ENCODE measurements around the gene XPNPEP2. TPM values are rescaled to one million over a fixed set of nuclear protein-coding genes. Genes with fewer than 3 reads are reported as not detected.

The XPNPEP2 gene
- polyA plus RNA-seq, 1 of the 3 experiments (the other 2 are of a cell fraction): 0.21 TPM

DNA sequence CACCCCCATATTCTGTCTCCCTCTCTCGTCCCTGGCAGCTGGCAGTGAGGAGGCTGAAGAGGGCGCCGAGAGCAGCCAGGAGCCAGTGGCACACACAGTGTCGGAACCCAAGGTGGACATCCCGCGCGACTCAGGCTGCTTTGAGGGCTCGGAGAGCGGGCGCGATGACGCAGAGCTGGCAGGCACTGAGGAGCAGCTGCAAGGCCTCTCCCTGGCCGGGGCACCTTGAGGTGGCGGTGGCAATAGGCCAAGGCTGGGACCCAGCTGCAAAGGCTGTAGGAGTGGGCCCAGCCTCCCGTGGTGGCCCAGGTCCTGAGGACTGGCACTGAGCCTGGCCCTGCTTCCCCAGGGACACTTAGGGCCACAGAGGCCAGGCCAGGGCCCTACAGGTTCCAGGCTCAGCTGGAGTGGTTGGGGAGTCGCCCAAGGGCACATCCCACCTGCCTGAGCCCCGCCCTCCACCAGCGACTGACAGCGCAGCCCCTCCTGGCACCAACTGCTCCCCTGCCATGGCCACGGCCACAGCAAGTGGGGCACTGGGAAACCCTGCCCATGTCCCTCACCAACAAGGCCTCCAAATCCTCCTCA is 54.9 kb downstream of the XPNPEP2 start:
- H3K27me3 ChIP-seq (ENCODE audit: insufficient read depth): no peaks in the 10 kb centered on the region
- no peak overlapping the region for H3K27ac ChIP-seq (ENCODE audit: low read depth in 2 of 2, low read length in 1 of 2)
- no peaks in the 10 kb centered on the region for H3K79me2 ChIP-seq (ENCODE audit: insufficient read depth)
- H3K9me3 ChIP-seq: no peaks in the 10 kb centered on the region
- no peaks in the 10 kb centered on the region for H3K4me1 ChIP-seq (ENCODE audit: control insufficient read depth in 1 of 2, insufficient read depth in 2 of 2, low read depth in 1 of 2, low read length in 1 of 2)
- POLR2A ChIA-PET: no interaction called here
- TF ChIP-seq EP300 (IDR thresholded peaks at IDR 0.05; ENCODE audit: borderline replicate concordance in 1 of 2, low read depth in 1 of 2, low read length in 1 of 2) (no peak), MEF2A (IDR thresholded peaks at IDR 0.05; ENCODE audit: borderline replicate concordance, low read depth) (no peak), RAD21 (IDR thresholded peaks at IDR 0.05; ENCODE audit: low read length) (no peak), JUND (IDR thresholded peaks at IDR 0.05) (no peak), POLR2AphosphoS5 (IDR thresholded peaks at IDR 0.05; ENCODE audit: low read depth, low read length) (no peak), YY1 (IDR thresholded peaks at IDR 0.05; ENCODE audit: low read depth) (no peak)
- TF ChIP-seq, protein P1, sequence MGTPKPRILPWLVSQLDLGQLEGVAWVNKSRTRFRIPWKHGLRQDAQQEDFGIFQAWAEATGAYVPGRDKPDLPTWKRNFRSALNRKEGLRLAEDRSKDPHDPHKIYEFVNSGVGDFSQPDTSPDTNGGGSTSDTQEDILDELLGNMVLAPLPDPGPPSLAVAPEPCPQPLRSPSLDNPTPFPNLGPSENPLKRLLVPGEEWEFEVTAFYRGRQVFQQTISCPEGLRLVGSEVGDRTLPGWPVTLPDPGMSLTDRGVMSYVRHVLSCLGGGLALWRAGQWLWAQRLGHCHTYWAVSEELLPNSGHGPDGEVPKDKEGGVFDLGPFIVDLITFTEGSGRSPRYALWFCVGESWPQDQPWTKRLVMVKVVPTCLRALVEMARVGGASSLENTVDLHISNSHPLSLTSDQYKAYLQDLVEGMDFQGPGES (IDR thresholded peaks at IDR 0.05; ENCODE audit: low read depth, low read length): no peak
- no peak for DNase-seq
- H3K9me2 ChIP-seq: no peaks in the 10 kb centered on the region
- no peaks in the 10 kb centered on the region for H4K20me1 ChIP-seq (ENCODE audit: insufficient read depth)
- no peak overlapping the region for H2AFZ ChIP-seq (ENCODE audit: low read depth)
- H3K36me3 ChIP-seq (replicated peaks in 1 of 2; ENCODE audit: control insufficient read depth in 1 of 2, insufficient read depth in 2 of 2, low read length in 1 of 2): peaks cover 0 to 4% of the 10 kb centered on the region in 2 experiments
- H3K4me3 ChIP-seq (ENCODE audit: low read depth in 2 of 2, low read length in 1 of 2): no peak overlapping the region
- H3K4me2 ChIP-seq: no peak overlapping the region
- CTCF ChIA-PET: interaction anchor here (0.9 kb wide), 1 partner anchor 47 kb away, joined by 3 read pairs; no protein-coding TSS in a partner anchor
- WGBS (ENCODE audit: low lambda C conversion rate): 90% methylated on average over 13 of the region's 20 CpGs
- H3F3A ChIP-seq (replicated peaks; ENCODE audit: insufficient read depth): no peaks in the 10 kb centered on the region
- H3K9ac ChIP-seq: no peak overlapping the region

DNA sequence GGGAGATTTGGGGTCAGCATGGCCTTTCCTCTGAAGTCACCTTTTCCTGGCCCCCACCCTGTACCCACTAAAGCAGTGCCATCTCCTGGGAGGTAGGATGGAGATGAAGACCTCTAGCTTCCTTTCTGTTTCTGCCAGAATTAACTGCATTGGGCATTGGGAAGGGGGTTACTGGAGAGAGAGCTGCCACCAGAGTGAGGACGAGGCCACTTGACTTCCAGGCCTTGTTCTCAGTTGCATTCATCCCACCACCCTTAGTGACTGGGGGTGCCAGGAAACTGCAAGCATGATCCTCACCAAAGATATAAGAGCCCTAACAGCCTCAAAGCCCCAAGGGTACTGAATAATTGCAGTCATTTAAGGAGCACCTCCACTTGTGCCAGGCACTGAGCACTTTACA is 56.8 kb downstream of the XPNPEP2 start:
- H4K20me1 ChIP-seq (ENCODE audit: insufficient read depth): no peaks in the 10 kb centered on the region
- ChIA-PET POLR2A (no interaction called here), CTCF (interaction anchor here (1.4 kb wide), 1 partner anchor 190 kb away, joined by 3 read pairs; no protein-coding TSS in a partner anchor)
- peaks cover 0 to 4% of the 10 kb centered on the region in 2 experiments for H3K36me3 ChIP-seq (replicated peaks in 1 of 2; ENCODE audit: control insufficient read depth in 1 of 2, insufficient read depth in 2 of 2, low read length in 1 of 2)
- no peaks in the 10 kb centered on the region for H3F3A ChIP-seq (replicated peaks; ENCODE audit: insufficient read depth)
- no peak overlapping the region for H3K4me2 ChIP-seq
- H3K79me2 ChIP-seq (ENCODE audit: insufficient read depth): no peaks in the 10 kb centered on the region
- no peak for DNase-seq
- H3K27ac ChIP-seq (ENCODE audit: low read depth in 2 of 2, low read length in 1 of 2): no peak overlapping the region
- H2AFZ ChIP-seq (ENCODE audit: low read depth): no peak overlapping the region
- H3K9me2 ChIP-seq: no peaks in the 10 kb centered on the region
- no peaks in the 10 kb centered on the region for H3K9me3 ChIP-seq
- H3K27me3 ChIP-seq (ENCODE audit: insufficient read depth): no peaks in the 10 kb centered on the region
- H3K4me3 ChIP-seq (ENCODE audit: low read depth in 2 of 2, low read length in 1 of 2): no peak overlapping the region
- TF ChIP-seq CHD2 (IDR thresholded peaks at IDR 0.05; ENCODE audit: low read length, partially characterized antibody) (no peak), NRF1 (IDR thresholded peaks at IDR 0.05; ENCODE audit: low read depth, low read length) (no peak), JUND (IDR thresholded peaks at IDR 0.05) (no peak), SMC3 (IDR thresholded peaks at IDR 0.05; ENCODE audit: low read depth, low read length) (no peak), RFX5 (IDR thresholded peaks at IDR 0.05; ENCODE audit: low read length) (no peak), EP300 (IDR thresholded peaks at IDR 0.05; ENCODE audit: borderline replicate concordance in 1 of 2, low read depth in 1 of 2, low read length in 1 of 2) (no peak), TAF1 (IDR thresholded peaks at IDR 0.05; ENCODE audit: borderline replicate concordance, low read depth, low read length) (no peak), SIN3A (IDR thresholded peaks at IDR 0.05; ENCODE audit: borderline replicate concordance, low read depth, low read length) (no peak), MXI1 (IDR thresholded peaks at IDR 0.05; ENCODE audit: low read depth, low read length) (no peak), GATA2 (CRISPR knock-in tag; IDR thresholded peaks at IDR 0.05) (no peak), YY1 (IDR thresholded peaks at IDR 0.05; ENCODE audit: low read depth) (no peak), FOXM1 (IDR thresholded peaks at IDR 0.05; ENCODE audit: low read depth) (no peak), RCOR1 (IDR thresholded peaks at IDR 0.05; ENCODE audit: low read length) (no peak), GABPA (IDR thresholded peaks at IDR 0.05; ENCODE audit: low read depth) (no peak)
- TF ChIP-seq, protein P2, sequence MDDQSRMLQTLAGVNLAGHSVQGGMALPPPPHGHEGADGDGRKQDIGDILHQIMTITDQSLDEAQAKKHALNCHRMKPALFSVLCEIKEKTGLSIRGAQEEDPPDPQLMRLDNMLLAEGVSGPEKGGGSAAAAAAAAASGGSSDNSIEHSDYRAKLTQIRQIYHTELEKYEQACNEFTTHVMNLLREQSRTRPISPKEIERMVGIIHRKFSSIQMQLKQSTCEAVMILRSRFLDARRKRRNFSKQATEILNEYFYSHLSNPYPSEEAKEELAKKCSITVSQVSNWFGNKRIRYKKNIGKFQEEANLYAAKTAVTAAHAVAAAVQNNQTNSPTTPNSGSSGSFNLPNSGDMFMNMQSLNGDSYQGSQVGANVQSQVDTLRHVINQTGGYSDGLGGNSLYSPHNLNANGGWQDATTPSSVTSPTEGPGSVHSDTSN (IDR thresholded peaks at IDR 0.05): no peak
- TF ChIP-seq, protein P3, sequence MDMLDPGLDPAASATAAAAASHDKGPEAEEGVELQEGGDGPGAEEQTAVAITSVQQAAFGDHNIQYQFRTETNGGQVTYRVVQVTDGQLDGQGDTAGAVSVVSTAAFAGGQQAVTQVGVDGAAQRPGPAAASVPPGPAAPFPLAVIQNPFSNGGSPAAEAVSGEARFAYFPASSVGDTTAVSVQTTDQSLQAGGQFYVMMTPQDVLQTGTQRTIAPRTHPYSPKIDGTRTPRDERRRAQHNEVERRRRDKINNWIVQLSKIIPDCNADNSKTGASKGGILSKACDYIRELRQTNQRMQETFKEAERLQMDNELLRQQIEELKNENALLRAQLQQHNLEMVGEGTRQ (IDR thresholded peaks at IDR 0.05; ENCODE audit: borderline replicate concordance, low read depth, low read length): no peak
- TF ChIP-seq, protein P4, sequence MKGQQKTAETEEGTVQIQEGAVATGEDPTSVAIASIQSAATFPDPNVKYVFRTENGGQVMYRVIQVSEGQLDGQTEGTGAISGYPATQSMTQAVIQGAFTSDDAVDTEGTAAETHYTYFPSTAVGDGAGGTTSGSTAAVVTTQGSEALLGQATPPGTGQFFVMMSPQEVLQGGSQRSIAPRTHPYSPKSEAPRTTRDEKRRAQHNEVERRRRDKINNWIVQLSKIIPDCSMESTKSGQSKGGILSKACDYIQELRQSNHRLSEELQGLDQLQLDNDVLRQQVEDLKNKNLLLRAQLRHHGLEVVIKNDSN (IDR thresholded peaks at IDR 0.05; ENCODE audit: borderline replicate concordance, low read depth): no peak
- TF ChIP-seq, protein P5, sequence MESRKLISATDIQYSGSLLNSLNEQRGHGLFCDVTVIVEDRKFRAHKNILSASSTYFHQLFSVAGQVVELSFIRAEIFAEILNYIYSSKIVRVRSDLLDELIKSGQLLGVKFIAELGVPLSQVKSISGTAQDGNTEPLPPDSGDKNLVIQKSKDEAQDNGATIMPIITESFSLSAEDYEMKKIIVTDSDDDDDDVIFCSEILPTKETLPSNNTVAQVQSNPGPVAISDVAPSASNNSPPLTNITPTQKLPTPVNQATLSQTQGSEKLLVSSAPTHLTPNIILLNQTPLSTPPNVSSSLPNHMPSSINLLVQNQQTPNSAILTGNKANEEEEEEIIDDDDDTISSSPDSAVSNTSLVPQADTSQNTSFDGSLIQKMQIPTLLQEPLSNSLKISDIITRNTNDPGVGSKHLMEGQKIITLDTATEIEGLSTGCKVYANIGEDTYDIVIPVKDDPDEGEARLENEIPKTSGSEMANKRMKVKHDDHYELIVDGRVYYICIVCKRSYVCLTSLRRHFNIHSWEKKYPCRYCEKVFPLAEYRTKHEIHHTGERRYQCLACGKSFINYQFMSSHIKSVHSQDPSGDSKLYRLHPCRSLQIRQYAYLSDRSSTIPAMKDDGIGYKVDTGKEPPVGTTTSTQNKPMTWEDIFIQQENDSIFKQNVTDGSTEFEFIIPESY (IDR thresholded peaks at IDR 0.05; ENCODE audit: borderline replicate concordance, low read depth): no peak
- H3K9ac ChIP-seq: no peak overlapping the region
- no peaks in the 10 kb centered on the region for H3K4me1 ChIP-seq (ENCODE audit: control insufficient read depth in 1 of 2, insufficient read depth in 2 of 2, low read depth in 1 of 2, low read length in 1 of 2)
- 29% methylated on average over 1 of the region's 1 CpG for WGBS (ENCODE audit: low lambda C conversion rate)

Measured in SK-N-SH (cell line).